Measurements from ENCODE around the gene DLL1.

DNA sequence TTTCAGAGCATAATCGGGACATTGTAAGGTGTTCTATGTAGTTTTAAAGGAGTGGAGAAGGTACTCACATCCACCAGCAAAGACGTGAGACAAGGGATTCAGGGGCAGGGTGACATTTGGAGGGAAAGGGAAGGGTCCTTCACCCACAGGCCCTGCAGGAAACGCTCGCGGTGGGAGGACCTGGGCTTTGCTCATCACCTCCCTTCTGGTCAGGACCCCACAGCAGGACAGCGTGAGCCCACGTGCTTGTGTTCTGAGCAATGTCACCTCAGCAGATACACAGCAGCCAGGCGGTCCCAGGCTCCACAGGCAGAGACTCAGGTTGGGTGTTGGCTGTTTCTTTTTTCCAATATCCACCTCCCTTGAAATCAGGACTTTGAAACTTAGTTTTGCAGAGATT, 27.5 kb downstream of the DLL1 start:
- no peak for TF ChIP-seq POLR2A (IDR thresholded peaks at IDR 0.05)
- TF ChIP-seq, protein P1, sequence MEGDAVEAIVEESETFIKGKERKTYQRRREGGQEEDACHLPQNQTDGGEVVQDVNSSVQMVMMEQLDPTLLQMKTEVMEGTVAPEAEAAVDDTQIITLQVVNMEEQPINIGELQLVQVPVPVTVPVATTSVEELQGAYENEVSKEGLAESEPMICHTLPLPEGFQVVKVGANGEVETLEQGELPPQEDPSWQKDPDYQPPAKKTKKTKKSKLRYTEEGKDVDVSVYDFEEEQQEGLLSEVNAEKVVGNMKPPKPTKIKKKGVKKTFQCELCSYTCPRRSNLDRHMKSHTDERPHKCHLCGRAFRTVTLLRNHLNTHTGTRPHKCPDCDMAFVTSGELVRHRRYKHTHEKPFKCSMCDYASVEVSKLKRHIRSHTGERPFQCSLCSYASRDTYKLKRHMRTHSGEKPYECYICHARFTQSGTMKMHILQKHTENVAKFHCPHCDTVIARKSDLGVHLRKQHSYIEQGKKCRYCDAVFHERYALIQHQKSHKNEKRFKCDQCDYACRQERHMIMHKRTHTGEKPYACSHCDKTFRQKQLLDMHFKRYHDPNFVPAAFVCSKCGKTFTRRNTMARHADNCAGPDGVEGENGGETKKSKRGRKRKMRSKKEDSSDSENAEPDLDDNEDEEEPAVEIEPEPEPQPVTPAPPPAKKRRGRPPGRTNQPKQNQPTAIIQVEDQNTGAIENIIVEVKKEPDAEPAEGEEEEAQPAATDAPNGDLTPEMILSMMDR (IDR thresholded peaks at IDR 0.05): no peak
